ENCODE results near the gene PGLYRP2.

The PGLYRP2 gene

GRCh38 chr19:15453906-15454860 lies 25.1 kb downstream of the PGLYRP2 start:
- DNase-seq, result no peak

GRCh38 chr19:15453091-15453578 lies 26.2 kb downstream of the PGLYRP2 start:
- DNase-seq, result no peak

GRCh38 chr19:15452111-15453047 lies 26.9 kb downstream of the PGLYRP2 start:
- no peak for DNase-seq

GRCh38 chr19:15450528-15450890 lies 28.8 kb downstream of the PGLYRP2 start:
- no peak for DNase-seq

- DNase-seq, result peak; percentile 29
Measured at GRCh38 chr19:15449620-15450527, 29.4 kb downstream of the PGLYRP2 start, which contains the start of gene WIZ. TSS of gene WIZ (minus strand) at chr19:15449956. CDS start at chr19:15448307, 1,649 bp downstream.

- DNase-seq, result no peak
Measured at GRCh38 chr19:15448778-15449619, 30.3 kb downstream of the PGLYRP2 start.

GRCh38 chr19:15448044-15448777 lies 31.1 kb downstream of the PGLYRP2 start:
- no peak for DNase-seq

- no peak for DNase-seq
Measured at GRCh38 chr19:15447057-15447456, 32.2 kb downstream of the PGLYRP2 start.

- no peak for DNase-seq
Measured at GRCh38 chr19:15445807-15446376, 33.4 kb downstream of the PGLYRP2 start.

- DNase-seq, result no peak
Measured at GRCh38 chr19:15445227-15445605, 34.1 kb downstream of the PGLYRP2 start.

GRCh38 chr19:15444505-15445226 lies 34.6 kb downstream of the PGLYRP2 start:
- DNase-seq, result no peak

GRCh38 chr19:15443838-15444237 lies 35.5 kb downstream of the PGLYRP2 start:
- no peak for DNase-seq

GRCh38 chr19:15443325-15443724 lies 36.0 kb downstream of the PGLYRP2 start:
- DNase-seq, result no peak

- no peak for DNase-seq
Measured at GRCh38 chr19:15442142-15442920, 37.0 kb downstream of the PGLYRP2 start.

- DNase-seq, result no peak
Measured at GRCh38 chr19:15441317-15441716, 38.0 kb downstream of the PGLYRP2 start.

GRCh38 chr19:15439821-15440641 lies 39.3 kb downstream of the PGLYRP2 start:
- no peak for DNase-seq

- no peak for DNase-seq
Measured at GRCh38 chr19:15439078-15439799, 40.1 kb downstream of the PGLYRP2 start.

Measured in NCI-H1105 treated with DMSO at 0.1 percent for 48 hours (cell line).